Measurements from ENCODE around the gene CDKAL1.
"Not testable (repeated sequence)": the region's sequence is repeated elsewhere in the genome, so short reads cannot be mapped to it uniquely, and the experiment has no call there.

CDKAL1 gene

DNA sequence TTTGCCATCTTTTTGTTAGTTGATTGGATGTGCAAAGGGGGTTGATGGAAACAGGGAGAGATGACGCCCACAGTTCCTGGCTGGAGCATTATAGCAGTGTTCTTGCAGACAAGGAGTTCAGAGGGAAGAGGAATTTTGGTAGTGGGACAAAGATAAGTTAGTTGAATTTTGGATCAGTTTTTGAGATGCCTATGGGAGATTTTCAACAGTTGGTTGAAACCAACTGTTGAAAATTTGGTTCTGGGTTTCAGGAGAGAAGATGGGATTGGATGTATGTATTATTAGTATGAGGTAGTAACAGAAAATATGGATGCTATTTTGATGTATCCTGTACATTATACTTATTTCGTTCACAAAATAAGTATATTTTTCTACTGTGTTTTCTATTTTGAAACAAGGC lies 274.2 kb downstream of the CDKAL1 start:
- DNase-seq = no peak

GRCh38 chr6:20808924-20809323 lies 274.7 kb downstream of the CDKAL1 start:
- DNase-seq = no peak

GRCh38 chr6:20810727-20811108 lies 276.5 kb downstream of the CDKAL1 start:
- DNase-seq = no peak

GRCh38 chr6:20811109-20811761 lies 277.0 kb downstream of the CDKAL1 start:
- DNase-seq = no peak

DNA sequence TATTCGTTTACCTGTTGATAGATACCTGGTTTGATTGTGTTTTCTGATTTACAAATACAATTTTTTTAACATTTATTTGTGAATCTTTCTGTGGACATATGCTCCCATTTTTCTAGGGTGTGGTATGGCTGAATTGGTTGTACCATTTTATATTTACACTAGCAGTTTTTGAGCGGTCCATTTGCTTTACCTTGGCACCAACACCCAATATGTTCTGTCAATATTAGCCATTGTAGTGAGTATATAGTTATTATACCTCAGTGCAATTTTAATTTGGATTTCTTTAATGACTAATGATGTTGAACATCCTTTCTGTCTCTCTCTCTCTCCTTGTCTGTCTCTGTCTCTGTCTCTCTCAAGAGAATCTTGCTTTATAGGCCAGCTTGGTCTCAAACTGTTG lies 278.5 kb downstream of the CDKAL1 start:
- no peak for DNase-seq

DNA sequence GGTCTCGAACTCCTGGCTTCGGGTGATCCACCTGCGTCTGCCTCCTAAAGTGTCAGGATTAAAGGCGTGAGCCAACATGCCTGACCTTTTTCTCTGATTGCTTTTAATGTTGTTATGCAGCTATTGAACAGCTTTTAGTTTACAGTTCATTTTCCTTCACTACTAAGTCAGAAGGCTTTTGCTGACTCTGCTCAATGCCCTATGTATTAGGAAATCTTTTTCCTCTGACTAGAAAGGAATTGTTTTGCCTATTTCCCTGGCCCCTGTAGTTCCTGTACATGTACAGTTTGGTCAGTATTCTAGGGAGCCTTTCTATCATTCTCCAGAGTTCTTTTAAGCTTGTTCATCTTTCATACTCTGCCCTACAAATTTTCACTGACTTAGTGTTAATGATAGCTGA lies 280.2 kb downstream of the CDKAL1 start:
- no peak for DNase-seq

DNA sequence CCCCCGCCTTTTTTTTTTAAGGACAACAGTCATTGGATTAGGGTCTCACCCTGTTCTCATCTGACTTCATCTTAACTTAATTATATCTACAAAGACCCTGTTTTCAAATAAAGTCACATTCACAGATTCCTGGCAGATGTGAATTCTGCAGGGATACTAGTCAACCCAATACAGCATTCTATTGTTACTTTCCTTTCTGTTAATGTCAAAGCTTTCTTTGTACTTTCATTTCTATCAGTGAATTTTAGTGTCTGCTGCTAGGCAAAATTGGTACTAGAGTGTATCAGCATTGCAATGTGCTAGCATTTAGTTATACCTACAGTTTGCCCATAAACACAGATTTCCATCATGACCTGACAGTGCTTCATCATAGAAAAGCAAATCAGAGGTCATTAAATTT lies 281.9 kb downstream of the CDKAL1 start:
- no peak for DNase-seq

DNA sequence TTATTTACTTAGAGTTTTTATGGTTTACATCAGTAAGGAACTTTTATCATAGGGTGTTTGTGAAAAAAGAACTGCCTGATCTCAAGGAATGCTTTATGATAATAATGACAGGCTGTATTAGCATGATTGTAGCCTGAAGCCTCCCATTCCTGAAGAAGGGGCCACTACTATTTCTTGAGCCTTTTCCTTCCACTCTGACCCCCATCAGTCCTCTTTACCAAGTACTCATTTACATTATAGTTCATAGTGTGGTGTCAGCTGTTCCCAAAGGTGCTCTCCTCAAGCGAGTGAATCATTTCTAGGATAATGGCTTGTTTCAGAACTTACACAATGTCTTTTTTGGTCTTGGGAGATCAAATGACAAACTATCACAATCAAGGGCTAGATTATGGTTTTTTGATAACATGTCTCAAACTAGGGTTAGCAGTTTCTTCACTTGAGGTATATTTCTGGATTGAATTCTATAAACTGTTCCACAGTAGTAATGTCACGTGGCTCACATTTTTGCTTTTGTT lies 283.6 kb downstream of the CDKAL1 start:
- no peak for DNase-seq

DNA sequence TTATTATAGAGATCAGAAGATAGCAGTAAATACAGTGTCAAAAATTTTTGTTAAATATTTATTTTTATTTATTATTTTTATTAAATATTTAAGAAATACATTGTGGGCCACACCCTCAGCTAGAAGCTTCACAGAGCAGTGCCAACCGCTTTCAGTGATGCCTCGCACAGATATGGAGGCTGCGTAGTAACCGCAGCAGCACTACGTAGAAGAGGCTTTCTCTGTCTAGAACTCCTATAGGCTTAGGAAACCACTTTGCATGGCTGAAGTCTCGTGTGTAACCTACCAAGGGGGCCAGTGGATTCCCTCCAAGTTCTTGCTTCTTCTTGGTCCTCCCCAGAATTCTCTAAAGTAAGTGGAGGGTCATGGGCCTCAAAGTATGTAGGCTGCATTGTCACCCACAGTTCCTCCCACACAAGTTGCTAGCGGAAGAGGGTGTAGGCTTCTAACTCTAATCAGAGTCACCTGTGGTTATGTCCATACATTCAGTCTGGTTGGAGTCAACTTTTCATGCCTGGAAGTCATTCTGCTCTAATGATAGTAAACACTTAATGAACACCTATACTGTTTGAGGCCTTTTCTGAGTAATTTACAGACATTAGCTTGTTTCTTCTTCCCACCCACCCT lies 285.6 kb downstream of the CDKAL1 start:
- DNase-seq = no peak

DNA sequence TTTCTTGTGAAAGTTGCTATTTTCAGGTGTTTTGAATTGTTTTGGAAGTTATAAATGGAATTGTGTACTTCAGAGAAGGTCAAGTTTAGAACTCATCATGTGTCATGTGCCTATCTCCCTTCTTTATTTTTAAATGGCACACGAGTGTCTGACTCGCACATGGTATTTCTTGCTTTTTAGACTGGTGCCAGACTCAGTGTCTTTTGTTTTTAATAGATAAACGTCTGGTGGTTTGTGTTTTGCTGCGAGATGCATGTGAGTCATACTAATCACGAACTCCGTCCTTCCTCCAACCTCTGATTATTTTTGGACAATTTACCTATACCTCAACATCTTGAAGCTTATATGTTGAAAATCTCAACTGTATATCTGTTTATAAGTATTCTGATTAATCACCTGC lies 292.1 kb downstream of the CDKAL1 start:
- DNase-seq = no peak

DNA sequence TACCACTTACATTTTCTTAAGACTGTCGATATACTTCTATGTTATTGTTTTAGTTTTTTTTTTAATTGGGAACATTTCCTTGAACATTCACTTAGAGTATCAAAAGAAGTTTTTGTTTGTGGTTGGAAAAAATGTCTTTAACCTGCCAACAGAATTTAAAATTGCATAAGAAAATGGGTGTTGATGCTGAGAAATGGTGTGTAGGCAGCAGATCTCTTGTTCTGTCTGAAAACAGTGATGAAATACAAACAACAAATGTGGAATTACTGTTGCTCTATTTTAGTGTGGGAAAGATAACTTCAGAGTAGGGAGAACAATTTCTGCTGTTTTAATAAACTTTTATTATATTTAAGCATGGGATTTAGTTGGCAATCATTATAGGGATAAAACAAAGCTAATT lies 293.5 kb downstream of the CDKAL1 start:
- no peak for DNase-seq

GRCh38 chr6:20830576-20830975 lies 296.3 kb downstream of the CDKAL1 start:
- no peak for DNase-seq

GRCh38 chr6:20831251-20831650 lies 297.0 kb downstream of the CDKAL1 start:
- not testable (repeated sequence) for DNase-seq

DNA sequence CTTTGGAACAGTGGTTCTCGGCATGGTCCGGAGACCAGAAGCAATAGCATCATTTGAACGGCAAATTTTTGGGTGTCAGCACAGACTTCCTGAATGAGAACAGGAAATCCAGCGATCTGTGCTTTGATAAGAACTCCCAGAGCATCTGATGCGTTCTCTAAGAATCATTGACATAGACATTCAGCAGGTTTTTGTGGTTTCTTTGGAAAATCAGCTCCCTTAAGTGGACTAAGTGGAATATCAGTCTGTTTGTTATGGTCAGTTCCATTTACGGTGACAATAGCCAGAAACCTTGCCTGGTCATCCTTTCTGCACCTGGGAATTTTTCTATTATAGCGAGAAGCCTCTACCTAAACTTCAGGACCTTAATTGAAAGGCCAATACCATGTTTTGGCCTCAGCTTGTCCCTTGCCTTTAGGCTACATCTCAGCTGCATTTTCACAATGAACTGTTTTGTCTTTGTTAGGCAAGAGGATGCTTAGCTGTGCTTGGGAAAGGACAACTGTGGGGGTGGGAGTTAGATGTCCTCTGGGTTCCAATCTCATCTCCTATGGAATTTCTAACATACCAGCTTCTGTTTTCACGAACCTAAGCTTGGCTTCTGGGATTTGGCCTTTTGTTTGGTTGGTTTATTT lies 299.7 kb downstream of the CDKAL1 start:
- DNase-seq = peak; percentile 7

GRCh38 chr6:20835315-20836010 lies 301.2 kb downstream of the CDKAL1 start:
- DNase-seq = no peak

- no peak for DNase-seq
Measured at GRCh38 chr6:20837189-20837588, 302.9 kb downstream of the CDKAL1 start.

DNA sequence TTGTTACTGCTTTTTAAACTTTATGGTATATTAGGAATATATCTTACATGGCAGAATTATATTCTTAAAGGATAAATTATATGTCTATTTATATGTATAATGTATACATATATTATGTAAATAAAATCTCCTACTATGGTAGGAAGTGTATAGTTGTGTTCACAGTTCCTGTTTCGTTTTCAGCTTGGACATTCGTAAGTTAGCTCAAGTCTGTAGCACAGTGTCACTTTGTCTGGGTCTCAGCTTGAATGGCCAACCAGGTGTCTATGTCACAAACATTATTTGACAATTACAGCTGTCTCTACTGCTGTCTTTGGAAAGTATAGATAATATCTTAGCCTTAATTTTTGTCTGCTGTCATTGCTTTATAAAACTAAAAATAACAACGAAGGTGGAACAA lies 303.9 kb downstream of the CDKAL1 start:
- no peak for DNase-seq

GRCh38 chr6:20839630-20840029 lies 305.4 kb downstream of the CDKAL1 start:
- no peak for DNase-seq

GRCh38 chr6:20840675-20841074 lies 306.4 kb downstream of the CDKAL1 start:
- DNase-seq = no peak

- peak; percentile 41 for DNase-seq
Measured at GRCh38 chr6:20841806-20842205, 307.5 kb downstream of the CDKAL1 start.

DNA sequence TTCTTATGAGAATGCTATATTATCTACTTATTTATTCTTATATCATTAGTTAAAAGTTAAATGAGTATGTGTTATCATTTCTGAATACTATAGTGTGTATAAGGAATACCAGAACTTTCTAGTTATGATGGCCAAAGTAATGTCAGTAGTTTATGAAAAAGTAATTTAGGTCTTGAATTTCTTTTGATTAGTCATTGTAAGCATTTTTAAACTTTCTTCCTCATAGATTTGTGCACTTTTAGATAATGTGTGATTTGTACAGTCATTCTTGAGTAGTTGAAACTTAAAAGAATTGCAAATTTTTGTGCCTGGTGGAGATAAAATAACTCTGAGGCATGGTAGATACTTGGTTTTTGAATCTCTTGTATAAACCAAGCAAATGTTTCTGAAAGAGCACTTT lies 311.3 kb downstream of the CDKAL1 start:
- DNase-seq = no peak

GRCh38 chr6:20846602-20847028 lies 312.4 kb downstream of the CDKAL1 start:
- no peak for DNase-seq

DNA sequence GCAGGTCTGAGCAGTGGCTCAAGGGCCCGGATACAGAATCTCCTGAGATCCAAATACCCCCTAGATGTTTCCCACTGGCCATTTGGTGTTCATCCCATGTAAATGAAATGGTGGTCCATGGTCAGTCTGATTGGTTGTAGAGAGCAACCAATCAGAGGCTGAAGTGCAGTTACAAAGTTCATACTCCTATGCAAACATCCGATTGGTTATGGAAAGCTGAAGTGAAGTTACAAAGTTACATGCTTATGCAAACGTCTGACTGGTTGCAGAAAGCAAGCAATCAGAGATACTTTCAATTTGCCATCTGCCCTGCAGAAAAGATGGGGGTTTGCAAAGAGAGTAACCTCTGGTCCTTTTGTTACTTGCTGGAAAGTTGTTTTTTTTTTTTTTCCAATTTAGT lies 313.6 kb downstream of the CDKAL1 start:
- no peak for DNase-seq
